ENCODE measurements around the gene TRAPPC2L. TPM values are rescaled to one million over a fixed set of nuclear protein-coding genes. Genes with fewer than 3 reads are reported as not detected.
"Not testable (repeated sequence)": the region's sequence is repeated elsewhere in the genome, so short reads cannot be mapped to it uniquely, and the experiment has no call there.

The TRAPPC2L gene
- total and polyA plus RNA-seq, 2 donors, result 49.1 to 54.1 TPM

DNA sequence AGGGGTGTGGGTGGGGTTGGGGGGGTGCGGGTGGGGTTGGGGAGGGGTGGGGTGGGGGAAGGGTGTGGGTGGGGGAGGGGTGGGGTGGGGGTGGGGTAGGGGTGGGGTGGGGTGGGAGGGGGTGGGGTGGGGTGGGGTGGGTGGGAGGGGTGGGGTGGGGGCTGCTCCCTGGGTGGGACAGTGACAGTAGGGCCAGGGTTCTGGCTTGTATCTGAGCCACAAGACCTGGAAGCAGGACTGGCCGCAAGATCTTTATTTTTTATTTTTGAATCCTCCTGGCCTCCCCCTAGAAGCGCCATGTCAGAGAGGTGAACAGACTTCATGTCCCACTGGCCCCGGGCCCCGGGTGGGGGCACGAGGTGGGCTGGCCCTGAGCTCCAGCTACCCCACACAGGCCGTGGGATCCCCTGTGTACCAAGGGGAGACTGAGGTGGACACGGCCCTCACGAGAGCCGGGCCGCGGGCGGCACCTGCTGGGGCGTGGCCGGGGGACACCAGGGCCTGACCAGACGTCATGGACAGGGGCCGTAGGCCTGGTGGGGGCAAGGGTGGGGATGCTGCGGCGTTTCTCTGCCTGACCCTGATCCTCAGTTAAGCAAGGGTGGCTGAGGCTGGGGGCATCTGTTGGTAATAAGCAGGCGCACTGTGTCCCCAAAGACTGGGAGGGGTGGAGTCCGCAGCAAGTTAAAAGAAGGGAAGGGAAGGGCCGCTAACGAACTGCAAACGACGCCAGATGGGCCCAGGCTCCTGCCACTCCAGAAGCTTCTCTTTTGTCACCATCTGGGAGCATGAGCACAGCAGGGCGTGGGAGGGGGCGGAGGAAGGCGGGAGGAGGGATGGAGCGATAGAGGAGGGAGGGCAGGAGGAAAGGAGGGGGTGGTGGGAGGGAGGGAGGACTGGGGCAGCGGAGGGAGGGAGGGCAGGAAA is 31.8 kb downstream of the TRAPPC2L start:
- peak in 1 of 9 donors; percentile 17 for DNase-seq (ENCODE audit: low read depth in 6 of 9, low spot score in 9 of 9)
- Histone ChIP-seq H3K27me3 (ENCODE audit: control insufficient read depth in 2 of 2, insufficient read depth in 1 of 2, low read length in 1 of 2) (no peaks in the 10 kb centered on the region), H3K9me3 (ENCODE audit: control insufficient read depth in 2 of 2, insufficient read depth in 1 of 2, low read length in 1 of 2) (peaks cover 23 to 49% of the 10 kb centered on the region in 2 donors), H3K4me3 (ENCODE audit: low read length in 2 of 2) (no peak overlapping the region), H3K27ac (ENCODE audit: low read depth in 1 of 2, low read length in 1 of 2) (no peak overlapping the region), H3K36me3 (ENCODE audit: control insufficient read depth in 2 of 2, insufficient read depth in 2 of 2, low read length in 1 of 2) (peaks cover 93 to 96% of the 10 kb centered on the region in 2 donors), H3K4me1 (ENCODE audit: control insufficient read depth in 2 of 2, insufficient read depth in 2 of 2, low read length in 2 of 2) (no peaks in the 10 kb centered on the region)
- 91% methylated on average over 30 of the region's 30 CpGs for WGBS

DNA sequence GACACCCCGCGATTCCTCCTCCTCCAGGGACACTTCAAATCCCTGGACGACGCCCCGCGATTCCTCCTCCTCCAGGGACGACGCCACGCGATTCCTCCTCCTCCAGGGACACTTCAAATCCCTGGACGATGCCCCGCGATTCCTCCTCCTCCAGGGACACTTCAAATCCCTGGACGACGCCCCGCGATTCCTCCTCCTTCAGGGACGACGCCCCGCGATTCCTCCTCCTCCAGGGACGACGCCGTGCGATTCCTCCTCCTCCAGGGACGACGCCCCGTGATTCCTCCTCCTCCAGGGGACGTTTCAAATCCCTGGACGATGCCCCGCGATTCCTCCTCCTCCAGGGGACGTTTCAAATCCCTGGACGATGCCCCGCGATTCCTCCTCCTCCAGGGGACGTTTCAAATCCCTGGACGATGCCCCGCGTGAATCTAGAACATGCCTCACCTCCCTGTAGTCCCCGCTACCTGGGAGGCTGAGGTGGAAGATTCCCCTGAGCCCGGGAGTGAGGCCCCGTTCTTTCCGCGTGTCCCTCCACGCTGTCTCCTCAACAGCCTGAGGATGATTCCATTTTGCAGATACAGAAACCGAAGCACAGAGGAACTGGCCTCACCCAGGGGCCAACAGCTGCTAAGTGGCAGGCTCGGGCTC is 32.9 kb downstream of the TRAPPC2L start:
- H3K36me3 ChIP-seq (ENCODE audit: control insufficient read depth in 2 of 2, insufficient read depth in 2 of 2, low read length in 1 of 2), result peaks cover 89 to 93% of the 10 kb centered on the region in 2 donors
- WGBS, result 98% methylated on average over 48 of the region's 48 CpGs
- not testable (repeated sequence) for DNase-seq (ENCODE audit: low read depth in 6 of 9, low spot score in 9 of 9); H3K27me3 ChIP-seq (ENCODE audit: control insufficient read depth in 2 of 2, insufficient read depth in 1 of 2, low read length in 1 of 2); H3K4me1 ChIP-seq (ENCODE audit: control insufficient read depth in 2 of 2, insufficient read depth in 2 of 2, low read length in 2 of 2); H3K4me3 ChIP-seq (ENCODE audit: low read length in 2 of 2); H3K27ac ChIP-seq (ENCODE audit: low read depth in 1 of 2, low read length in 1 of 2)
- peaks cover 23 to 56% of the 10 kb centered on the region in 2 donors for H3K9me3 ChIP-seq (ENCODE audit: control insufficient read depth in 2 of 2, insufficient read depth in 1 of 2, low read length in 1 of 2)

DNA sequence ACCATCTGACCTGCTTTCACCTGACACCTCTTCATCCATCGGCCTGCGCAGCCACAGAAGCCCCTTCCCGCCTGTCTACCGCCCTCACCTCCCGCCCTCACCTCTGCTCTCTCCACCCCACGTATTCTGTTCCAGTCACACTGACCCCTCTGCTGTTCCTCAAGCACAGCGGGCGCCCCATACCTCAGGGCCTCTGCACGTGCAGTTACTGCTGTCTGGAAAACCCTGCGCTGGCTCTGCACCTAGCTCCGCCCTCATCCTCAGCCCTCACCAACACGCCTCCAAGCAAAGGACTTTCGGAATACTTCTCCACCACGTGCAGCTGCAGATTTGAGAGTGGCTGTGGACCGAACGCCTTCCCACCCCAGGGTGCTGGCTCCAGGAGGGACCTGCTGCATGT is 34.2 kb downstream of the TRAPPC2L start:
- no peak for DNase-seq (ENCODE audit: low read depth in 6 of 9, low spot score in 9 of 9)

DNA sequence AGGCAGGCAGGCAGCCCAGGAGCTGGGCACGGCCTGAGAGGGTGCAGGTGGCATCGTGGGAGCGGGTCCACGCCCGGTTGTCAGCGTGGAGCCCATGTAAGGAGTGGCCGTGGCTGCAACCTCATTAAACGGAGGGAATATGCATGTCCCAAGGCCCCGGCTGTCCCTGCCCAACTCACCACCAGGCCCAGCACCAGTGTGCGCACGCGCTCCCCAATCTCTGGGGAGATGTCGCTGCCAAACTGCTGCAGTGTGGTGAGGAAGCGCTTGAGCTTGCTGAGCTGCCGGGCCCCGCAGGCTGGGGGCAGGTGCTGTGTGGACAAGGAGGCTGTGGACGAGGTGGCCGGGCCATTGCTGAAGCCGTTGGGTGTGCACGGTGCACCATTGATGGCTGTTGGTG is 35.1 kb downstream of the TRAPPC2L start:
- H3K9me3 ChIP-seq (ENCODE audit: control insufficient read depth in 2 of 2, insufficient read depth in 1 of 2, low read length in 1 of 2), result peaks cover 24 to 67% of the 10 kb centered on the region in 2 donors
- peaks cover 89 to 93% of the 10 kb centered on the region in 2 donors for H3K36me3 ChIP-seq (ENCODE audit: control insufficient read depth in 2 of 2, insufficient read depth in 2 of 2, low read length in 1 of 2)
- peaks cover 0 to 3% of the 10 kb centered on the region in 2 donors for H3K4me1 ChIP-seq (ENCODE audit: control insufficient read depth in 2 of 2, insufficient read depth in 2 of 2, low read length in 2 of 2)
- DNase-seq (ENCODE audit: low read depth in 6 of 9, low spot score in 9 of 9), result no peak
- no peaks in the 10 kb centered on the region for H3K27me3 ChIP-seq (ENCODE audit: control insufficient read depth in 2 of 2, insufficient read depth in 1 of 2, low read length in 1 of 2)
- H3K4me3 ChIP-seq (ENCODE audit: low read length in 2 of 2), result no peak overlapping the region
- no peak overlapping the region for H3K27ac ChIP-seq (ENCODE audit: low read depth in 1 of 2, low read length in 1 of 2)
- WGBS, result 96% methylated on average over 20 of the region's 20 CpGs

More for the DNA sequence above, 34.2 kb downstream of the TRAPPC2L start:
- Histone ChIP-seq H3K9me3 (ENCODE audit: control insufficient read depth in 2 of 2, insufficient read depth in 1 of 2, low read length in 1 of 2) (peaks cover 23 to 67% of the 10 kb centered on the region in 2 donors), H3K4me3 (ENCODE audit: low read length in 2 of 2) (no peak overlapping the region), H3K27me3 (ENCODE audit: control insufficient read depth in 2 of 2, insufficient read depth in 1 of 2, low read length in 1 of 2) (no peaks in the 10 kb centered on the region), H3K36me3 (ENCODE audit: control insufficient read depth in 2 of 2, insufficient read depth in 2 of 2, low read length in 1 of 2) (peaks cover 89 to 93% of the 10 kb centered on the region in 2 donors), H3K4me1 (ENCODE audit: control insufficient read depth in 2 of 2, insufficient read depth in 2 of 2, low read length in 2 of 2) (peaks cover 0 to 3% of the 10 kb centered on the region in 2 donors), H3K27ac (ENCODE audit: low read depth in 1 of 2, low read length in 1 of 2) (no peak overlapping the region)
- 98% methylated on average over 16 of the region's 16 CpGs for WGBS

DNA sequence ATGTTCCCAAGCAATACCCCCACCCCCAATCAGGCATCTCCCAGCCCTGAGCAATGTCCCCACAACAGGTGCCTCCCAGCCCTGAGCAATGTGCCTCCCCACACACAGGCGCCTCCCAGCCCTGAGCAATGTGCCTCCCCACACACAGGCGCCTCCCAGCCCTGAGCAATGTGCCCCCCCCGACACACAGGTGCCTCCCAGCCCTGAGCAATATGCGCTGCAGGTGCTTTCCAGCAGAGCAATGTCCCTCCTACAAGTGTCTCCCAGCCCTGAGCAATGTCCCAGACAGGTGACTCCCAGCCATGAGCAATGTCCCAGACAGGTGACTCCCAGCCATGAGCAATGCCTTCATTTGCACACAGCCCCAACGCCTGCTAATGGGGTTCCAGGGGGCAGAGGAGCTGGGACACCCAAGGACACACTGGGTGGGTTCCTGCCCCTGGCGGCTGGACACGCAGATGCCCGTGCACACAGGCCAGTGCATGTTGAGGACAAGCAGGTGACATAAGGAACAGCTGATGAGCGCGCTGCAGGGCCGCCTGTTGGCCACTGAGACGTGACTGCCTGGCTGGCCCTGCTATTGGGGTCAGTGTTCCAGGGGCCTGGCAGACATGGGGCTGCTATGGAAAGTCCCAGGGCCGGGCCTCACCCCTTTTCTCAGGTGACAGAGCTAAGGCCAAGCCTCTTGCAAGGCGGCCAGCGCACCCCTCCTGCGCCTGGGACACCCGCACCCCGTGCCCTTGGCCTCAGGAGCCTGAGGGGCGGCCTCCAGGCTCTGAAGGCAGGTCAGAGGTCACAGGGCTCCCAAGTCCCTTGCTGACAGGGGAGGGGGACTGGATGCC is 36.4 kb downstream of the TRAPPC2L start:
- Histone ChIP-seq H3K4me1 (ENCODE audit: control insufficient read depth in 2 of 2, insufficient read depth in 2 of 2, low read length in 2 of 2) (peaks cover 0 to 3% of the 10 kb centered on the region in 2 donors), H3K36me3 (ENCODE audit: control insufficient read depth in 2 of 2, insufficient read depth in 2 of 2, low read length in 1 of 2) (peaks cover 90 to 95% of the 10 kb centered on the region in 2 donors), H3K27ac (ENCODE audit: low read depth in 1 of 2, low read length in 1 of 2) (no peak overlapping the region), H3K9me3 (ENCODE audit: control insufficient read depth in 2 of 2, insufficient read depth in 1 of 2, low read length in 1 of 2) (peaks cover 24 to 67% of the 10 kb centered on the region in 2 donors), H3K4me3 (ENCODE audit: low read length in 2 of 2) (no peak overlapping the region), H3K27me3 (ENCODE audit: control insufficient read depth in 2 of 2, insufficient read depth in 1 of 2, low read length in 1 of 2) (no peaks in the 10 kb centered on the region)
- 96% methylated on average over 19 of the region's 19 CpGs for WGBS
- DNase-seq (ENCODE audit: low read depth in 6 of 9, low spot score in 9 of 9), result no peak

DNA sequence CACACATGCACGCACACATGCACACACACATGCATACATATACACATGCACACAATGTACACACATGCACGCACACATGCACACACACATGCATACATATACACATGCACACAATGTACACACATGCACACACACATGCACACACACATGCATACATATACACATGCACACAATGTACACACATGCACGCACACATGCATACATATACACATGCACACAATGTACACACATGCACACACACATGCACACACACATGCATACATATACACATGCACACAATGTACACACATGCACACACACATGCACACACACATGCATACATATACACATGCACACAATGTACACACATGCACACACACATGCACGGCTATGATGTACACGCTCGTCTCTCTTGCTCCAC is 37.3 kb downstream of the TRAPPC2L start:
- not testable (repeated sequence) for H3K27ac ChIP-seq (ENCODE audit: low read depth in 1 of 2, low read length in 1 of 2); H3K4me3 ChIP-seq (ENCODE audit: low read length in 2 of 2); H3K27me3 ChIP-seq (ENCODE audit: control insufficient read depth in 2 of 2, insufficient read depth in 1 of 2, low read length in 1 of 2); DNase-seq (ENCODE audit: low read depth in 6 of 9, low spot score in 9 of 9); H3K4me1 ChIP-seq (ENCODE audit: control insufficient read depth in 2 of 2, insufficient read depth in 2 of 2, low read length in 2 of 2)
- H3K9me3 ChIP-seq (ENCODE audit: control insufficient read depth in 2 of 2, insufficient read depth in 1 of 2, low read length in 1 of 2), result peaks cover 24 to 62% of the 10 kb centered on the region in 2 donors
- WGBS, result 98% methylated on average over 4 of the region's 6 CpGs
- H3K36me3 ChIP-seq (ENCODE audit: control insufficient read depth in 2 of 2, insufficient read depth in 2 of 2, low read length in 1 of 2), result peaks cover 94 to 97% of the 10 kb centered on the region in 2 donors

DNA sequence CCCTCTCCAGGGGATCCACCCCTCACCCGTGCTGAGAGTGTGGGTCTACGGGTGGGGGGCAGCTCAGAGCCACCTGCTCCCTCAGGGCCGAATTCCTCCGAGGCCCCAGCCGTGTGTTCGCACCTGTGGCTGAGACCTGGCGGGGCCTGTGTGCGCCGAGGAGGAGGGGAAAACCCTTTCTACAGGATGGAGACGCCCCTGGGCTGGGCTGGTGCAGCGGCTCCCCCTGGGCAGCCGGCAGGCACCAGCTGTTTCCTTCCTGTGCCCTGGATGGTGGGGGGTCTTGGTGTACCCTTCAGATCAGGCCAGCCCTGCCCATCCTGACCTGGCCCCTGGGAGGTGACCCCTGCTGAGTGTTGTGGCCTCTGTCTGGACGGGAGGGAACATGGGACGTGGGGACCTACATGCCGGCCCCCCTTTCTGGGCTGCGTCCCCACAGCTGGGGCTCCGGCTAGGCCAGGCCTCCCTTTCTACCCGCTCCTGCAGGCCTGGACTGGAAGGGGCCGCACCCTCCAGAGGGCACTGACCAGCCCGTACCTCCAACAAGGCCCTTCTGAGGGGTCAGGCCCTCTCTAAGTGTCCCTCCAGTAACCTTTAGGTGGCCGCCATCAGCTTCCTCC is 37.9 kb downstream of the TRAPPC2L start:
- Histone ChIP-seq H3K4me1 (ENCODE audit: control insufficient read depth in 2 of 2, insufficient read depth in 2 of 2, low read length in 2 of 2) (peaks cover 0 to 3% of the 10 kb centered on the region in 2 donors), H3K36me3 (ENCODE audit: control insufficient read depth in 2 of 2, insufficient read depth in 2 of 2, low read length in 1 of 2) (peaks cover 95 to 97% of the 10 kb centered on the region in 2 donors), H3K4me3 (ENCODE audit: low read length in 2 of 2) (no peak overlapping the region), H3K27me3 (ENCODE audit: control insufficient read depth in 2 of 2, insufficient read depth in 1 of 2, low read length in 1 of 2) (no peaks in the 10 kb centered on the region), H3K9me3 (ENCODE audit: control insufficient read depth in 2 of 2, insufficient read depth in 1 of 2, low read length in 1 of 2) (peaks cover 24 to 57% of the 10 kb centered on the region in 2 donors), H3K27ac (ENCODE audit: low read depth in 1 of 2, low read length in 1 of 2) (no peak overlapping the region)
- 81% methylated on average over 21 of the region's 21 CpGs for WGBS
- no peak for DNase-seq (ENCODE audit: low read depth in 6 of 9, low spot score in 9 of 9)

DNA sequence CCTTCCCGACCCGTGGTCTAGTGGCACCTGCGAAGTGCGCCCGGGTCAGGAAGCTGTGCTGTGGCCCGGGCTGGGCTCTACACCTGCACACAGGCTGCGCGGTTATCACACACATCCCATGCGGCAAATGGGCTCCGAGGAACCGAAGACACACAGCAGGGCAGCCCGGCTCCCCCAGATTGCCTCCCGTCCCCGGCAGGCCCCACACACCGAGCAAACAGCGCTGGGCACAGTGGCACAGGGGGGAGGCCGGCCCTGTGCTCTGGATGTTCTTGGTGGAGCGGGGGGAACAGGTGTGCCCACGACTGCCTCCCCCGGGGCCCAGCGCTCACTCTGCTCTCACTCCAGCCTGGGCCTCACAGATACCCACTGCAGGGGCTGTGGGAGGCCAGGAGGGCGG is 38.4 kb downstream of the TRAPPC2L start:
- Histone ChIP-seq H3K4me3 (ENCODE audit: low read length in 2 of 2) (no peak overlapping the region), H3K27me3 (ENCODE audit: control insufficient read depth in 2 of 2, insufficient read depth in 1 of 2, low read length in 1 of 2) (no peaks in the 10 kb centered on the region), H3K4me1 (ENCODE audit: control insufficient read depth in 2 of 2, insufficient read depth in 2 of 2, low read length in 2 of 2) (peaks cover 0 to 3% of the 10 kb centered on the region in 2 donors), H3K9me3 (ENCODE audit: control insufficient read depth in 2 of 2, insufficient read depth in 1 of 2, low read length in 1 of 2) (peaks cover 20 to 51% of the 10 kb centered on the region in 2 donors), H3K36me3 (ENCODE audit: control insufficient read depth in 2 of 2, insufficient read depth in 2 of 2, low read length in 1 of 2) (peaks cover 95 to 97% of the 10 kb centered on the region in 2 donors), H3K27ac (ENCODE audit: low read depth in 1 of 2, low read length in 1 of 2) (no peak overlapping the region)
- WGBS, result 97% methylated on average over 22 of the region's 22 CpGs
- DNase-seq (ENCODE audit: low read depth in 6 of 9, low spot score in 9 of 9), result no peak

All from thymus (tissue), 11 donors.